GM06990 (cell line): ENCODE results near the gene ACAT2.
"Not testable (repeated sequence)": the region's sequence is repeated elsewhere in the genome, so short reads cannot be mapped to it uniquely, and the experiment has no call there.

Source experiments
- DNase-seq: peaks from one replicate; pipeline ENCODE4 v3.0.0-alpha.2; 2011; ENCODE audit not compliant: insufficient read length; ENCODE audit errors: extremely low read depth
- H3K27me3 ChIP-seq: replicated peaks from 2 replicates; pipeline ENCODE4 v1.6.0; 2011; ENCODE audit warnings: low read length; ENCODE audit not compliant: control insufficient read depth, insufficient read depth
- H3K36me3 ChIP-seq: 2 replicates; pipeline ENCODE4 v1.5.1; 2011; ENCODE audit warnings: low read length; ENCODE audit not compliant: control insufficient read depth, insufficient read depth
- H3K4me3 ChIP-seq: replicated peaks from 2 replicates; pipeline ENCODE4 v1.5.1; 2011; ENCODE audit warnings: low read depth, mild to moderate bottlenecking, control low read depth, low read length
- CTCF ChIP-seq: IDR thresholded peaks from 2 replicates; pipeline ENCODE4 v1.5.1; 2011; ENCODE audit warnings: low read length, control low read depth, mild to moderate bottlenecking, inconsistent platforms; ENCODE audit not compliant: insufficient read depth, poor library complexity, severe bottlenecking

ACAT2 gene

GRCh38 chr6:159727717-159728445 lies 34.0 kb upstream of the ACAT2 start:
- H3K36me3 ChIP-seq = no peaks in the 10 kb centered on the region; the same call in 1 of the 2 replicates
- peak overlapping the region; percentile 96 for H3K4me3 ChIP-seq
- no peaks in the 10 kb centered on the region for H3K27me3 ChIP-seq
- TF ChIP-seq CTCF = no peak
- DNase-seq = no peak

- H3K4me3 ChIP-seq = peak overlapping the region; percentile 96
- no peaks in the 10 kb centered on the region for H3K27me3 ChIP-seq
- no peak for DNase-seq
- H3K36me3 ChIP-seq = no peaks in the 10 kb centered on the region
- no peak for TF ChIP-seq CTCF
Observed at GRCh38 chr6:159728531-159728964, 33.3 kb upstream of the ACAT2 start.

GRCh38 chr6:159729598-159730331 lies 32.1 kb upstream of the ACAT2 start:
- Histone ChIP-seq H3K4me3 (peak overlapping the region; percentile 96), H3K27me3 (no peaks in the 10 kb centered on the region), H3K36me3 (no peaks in the 10 kb centered on the region)
- no peak for TF ChIP-seq CTCF
- DNase-seq = no peak

GRCh38 chr6:159730332-159730676 lies 31.5 kb upstream of the ACAT2 start:
- peak overlapping the region; percentile 96 for H3K4me3 ChIP-seq
- TF ChIP-seq CTCF = no peak
- no peak for DNase-seq
- H3K27me3 ChIP-seq = no peaks in the 10 kb centered on the region
- H3K36me3 ChIP-seq = no peaks in the 10 kb centered on the region

- not testable (repeated sequence) for H3K36me3 ChIP-seq
Observed at GRCh38 chr6:159732550-159732949, 29.3 kb upstream of the ACAT2 start.

GRCh38 chr6:159733395-159733794 lies 28.4 kb upstream of the ACAT2 start:
- not testable (repeated sequence) for H3K4me3 ChIP-seq, DNase-seq, H3K27me3 ChIP-seq, H3K36me3 ChIP-seq

More at GRCh38 chr6:159732550-159732949, 29.3 kb upstream of the ACAT2 start:
- H3K27me3 ChIP-seq, H3K4me3 ChIP-seq, DNase-seq: not testable (repeated sequence)
